HCT116 (cell line): ENCODE measurements around the gene JPT1. TPM values are rescaled to one million over a fixed set of nuclear protein-coding genes. Genes with fewer than 3 reads are reported as not detected.

ENCODE experiments used
- ATAC-seq: fragments of 200-7000 bp; cut with Tn5 transposase; 2 replicates; pipeline ENCODE4 v1.9.1; 2020; ENCODE audit warnings: mild to moderate bottlenecking, moderate library complexity
- BruUV-seq: library from RNA; stranded (reverse); fragments of 400-500 nt; replicated peaks from 2 replicates; lab custom pipeline; 2021; lab: Mats Ljungman, UMichigan
- CTCF ChIA-PET: fragments of 300-600 bp; sonication (Branson Sonifier 250); formaldehyde crosslinking; loops from one replicate; lab custom pipeline; 2021; ENCODE audit warnings: antibody characterized with exemption; lab: Charles Lee
- POLR2A ChIA-PET: fragments of 300-600, 350-600 bp; sonication (Branson Sonifier 250); formaldehyde crosslinking; loops from one replicate; lab custom pipeline; 2021; ENCODE audit warnings: antibody characterized with exemption; lab: Charles Lee
- RAD21 ChIA-PET, 2 experiments: fragments of 300-600 bp; sonication (Branson Sonifier 250); formaldehyde crosslinking; loops; one replicate each; lab custom pipeline; 2023; ENCODE audit warnings: low total read pairs in 2 of 2; ENCODE audit not compliant: uncharacterized antibody in 2 of 2, unreplicated experiment in 2 of 2, low non-redundant PET in 1 of 2; lab: Charles Lee
- DNase-seq: peaks from one replicate; pipeline ENCODE4 v3.0.0-alpha.2; 2010; ENCODE audit warnings: low read depth, low spot score
- H2AFZ ChIP-seq: fragments of 200-600 bp; shearing (Covaris generic), sonication (generic); 2 replicates; pipeline ENCODE4 v1.6.1; 2017; ENCODE audit warnings: low read depth, mixed run types, mixed read lengths, antibody characterized with exemption, low read length; ENCODE audit not compliant: poor library complexity, severe bottlenecking
- H3K27ac ChIP-seq: 2 replicates; pipeline ENCODE4 v1.5.1; 2012; ENCODE audit warnings: low read depth, low read length
- H3K27me3 ChIP-seq: fragments of 200-600 bp; sonication (generic); 2 replicates; pipeline ENCODE4 v1.6.1; 2016; ENCODE audit warnings: mixed run types, low read length, mixed read lengths; ENCODE audit not compliant: insufficient read depth
- H3K36me3 ChIP-seq, 2 experiments: fragments of 200-500 bp in 1 of 2; fragments of 200-600 bp in 1 of 2; sonication (Bioruptor generic) in 1 of 2; sonication (generic) in 1 of 2; 2 replicates each; pipeline versions ENCODE4 v1.5.1 to v1.6.1; 2014 to 2016; ENCODE audit warnings: low read length in 2 of 2, inconsistent platforms in 1 of 2, mixed read lengths in 1 of 2, mixed run types in 1 of 2; ENCODE audit not compliant: insufficient read depth in 2 of 2, control insufficient read depth in 1 of 2
- H3K4me1 ChIP-seq, 2 experiments: fragments of 200-600 bp in 1 of 2; sonication (generic) in 1 of 2; 2 replicates each; pipeline versions ENCODE4 v1.5.1 to v1.6.1; 2012 to 2017; ENCODE audit warnings: low read length in 2 of 2, inconsistent platforms in 1 of 2, mild to moderate bottlenecking in 1 of 2, mixed read lengths in 1 of 2, mixed run types in 1 of 2, moderate library complexity in 1 of 2; ENCODE audit not compliant: insufficient read depth in 2 of 2, control insufficient read depth in 1 of 2
- H3K4me2 ChIP-seq: fragments of 200-600 bp; sonication (generic); 2 replicates; pipeline ENCODE4 v1.6.1; 2017; ENCODE audit warnings: mixed run types, low read length, mixed read lengths
- H3K4me3 ChIP-seq, 2 experiments: fragments of 200-600 bp in 1 of 2; sonication (generic) in 1 of 2; replicated peaks in 1 of 2; 2 replicates each; pipeline ENCODE4 v1.5.1; 2011 to 2016; ENCODE audit warnings: low read length in 2 of 2, control low read depth in 1 of 2, low read depth in 1 of 2, mild to moderate bottlenecking in 1 of 2, mixed read lengths in 1 of 2, mixed run types in 1 of 2
- H3K79me2 ChIP-seq: fragments of 200-600 bp; sonication (generic); 2 replicates; pipeline ENCODE4 v1.6.1; 2017; ENCODE audit warnings: mild to moderate bottlenecking, mixed run types, low read length, moderate library complexity, mixed read lengths; ENCODE audit not compliant: insufficient read depth
- H3K9ac ChIP-seq: fragments of 200-600 bp; sonication (generic); 2 replicates; pipeline ENCODE4 v1.6.1; 2016; ENCODE audit warnings: low read length, mixed read lengths
- H3K9me2 ChIP-seq: fragments of 200-600 bp; sonication (generic), shearing (Covaris generic); 2 replicates; pipeline ENCODE4 v1.6.1; 2017; ENCODE audit warnings: mixed run types, mild to moderate bottlenecking, moderate library complexity; ENCODE audit not compliant: insufficient read depth
- H3K9me3 ChIP-seq, 2 experiments: fragments of 200-500 bp in 1 of 2; fragments of 200-600 bp in 1 of 2; sonication (Bioruptor generic) in 1 of 2; sonication (generic) in 1 of 2; 2 replicates each; pipeline ENCODE4 v1.6.1; 2014 to 2017; ENCODE audit warnings: low read length in 2 of 2, mixed read lengths in 2 of 2, inconsistent platforms in 1 of 2, low read depth in 1 of 2, mild to moderate bottlenecking in 1 of 2, mixed run types in 1 of 2, moderate library complexity in 1 of 2; ENCODE audit not compliant: control insufficient read depth in 1 of 2, insufficient read depth in 1 of 2
- H4K20me1 ChIP-seq: fragments of 200-600 bp; sonication (generic), shearing (Covaris generic); 2 replicates; pipeline ENCODE4 v1.6.1; 2017; ENCODE audit warnings: mixed run types, mild to moderate bottlenecking, moderate library complexity; ENCODE audit not compliant: insufficient read depth
- ATF3 ChIP-seq: IDR thresholded peaks from 2 replicates; pipeline ENCODE4 v1.6.1; 2012
- CBX3 ChIP-seq: IDR thresholded peaks from 2 replicates; pipeline ENCODE4 v1.6.1; 2012; ENCODE audit warnings: low read depth
- EZH2 ChIP-seq: fragments of 200-600 bp; sonication (generic); IDR thresholded peaks from 2 replicates; pipeline ENCODE4 v1.6.1; 2017; ENCODE audit warnings: antibody characterized with exemption, mixed run types
- FOSL1 ChIP-seq: IDR thresholded peaks from 2 replicates; pipeline ENCODE4 v1.6.1; 2012; ENCODE audit warnings: low read depth
- JUND ChIP-seq: IDR thresholded peaks from 2 replicates; pipeline ENCODE4 v1.6.1; 2012
- SP1 ChIP-seq: IDR thresholded peaks from 2 replicates; pipeline ENCODE4 v1.6.1; 2012; ENCODE audit warnings: low read depth
- YY1 ChIP-seq: IDR thresholded peaks from 2 replicates; pipeline ENCODE4 v1.6.1; 2011; ENCODE audit warnings: low read length, low read depth, moderate library complexity, mild to moderate bottlenecking; ENCODE audit not compliant: insufficient replicate concordance; ENCODE audit errors: extremely low read depth
- ZFX ChIP-seq: fragments of 450-650 bp; IDR thresholded peaks from 2 replicates; pipeline ENCODE4 v1.6.1; 2017
- ZNF274 ChIP-seq: fragments of 200-500 bp; sonication (Bioruptor generic); IDR thresholded peaks from 2 replicates; pipeline ENCODE4 v1.6.1; 2014; ENCODE audit warnings: mild to moderate bottlenecking, low read depth, low read length, inconsistent platforms
- intact Hi-C: fragments of 100-400 bp; cut with micrococcal nuclease; formaldehyde crosslinking; loops from 2 replicates; pipeline ENCODE4 v1.10.0; 2022
- total RNA-seq: library from RNA; stranded (reverse); gene quantifications from one replicate; pipeline ENCODE4 v1.2.1, GENCODE V29; 2021; ENCODE audit not compliant: unreplicated experiment
- TF ChIP-seq, protein P1 (sequence below): IDR thresholded peaks from 2 replicates; pipeline ENCODE4 v1.6.1; 2012

Gene JPT1
- total RNA-seq, 1 experiment from 2014 or later = 575 TPM

- Histone ChIP-seq H3K79me2 (peaks cover 3% of the 10 kb centered on the region; the same call in 1 of the 2 replicates), H3K27ac (no peak overlapping the region), H3K4me1 (peaks cover 41 to 50% of the 10 kb centered on the region in 2 experiments), H3K4me2 (no peak overlapping the region), H3K4me3 (no peak overlapping the region), H3K9ac (0 out of 2 replicates have a peak overlapping the region, but pooled peaks have one; percentile 39), H3K9me2 (no peaks in the 10 kb centered on the region), H2AFZ (no peak overlapping the region)
- ChIA-PET RAD21 (no interaction called here), POLR2A (interaction anchor here (1.2 to 1.6 kb wide), 2 partner anchors 11 to 42 kb away, joined by 3 to 6 read pairs; no protein-coding TSS in a partner anchor)
- no peak for ATAC-seq
- BruUV-seq = no TSS peak
- no peak for TF ChIP-seq JUND
- TF ChIP-seq CBX3 = no peak
- TF ChIP-seq ZFX = no peak
- TF ChIP-seq, protein P1, sequence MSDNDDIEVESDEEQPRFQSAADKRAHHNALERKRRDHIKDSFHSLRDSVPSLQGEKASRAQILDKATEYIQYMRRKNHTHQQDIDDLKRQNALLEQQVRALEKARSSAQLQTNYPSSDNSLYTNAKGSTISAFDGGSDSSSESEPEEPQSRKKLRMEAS = no peak
- TF ChIP-seq, all 23 proteins: peak for 0
- no peak for DNase-seq
- CTCF ChIA-PET = interaction anchor here (1.2 to 2.0 kb wide), 3 partner anchors 12 to 100 kb away, joined by 3 to 17 read pairs (median 4); no protein-coding TSS in a partner anchor
- H4K20me1 ChIP-seq = no peaks in the 10 kb centered on the region
- no peaks in the 10 kb centered on the region for H3K27me3 ChIP-seq
- H3K9me3 ChIP-seq = no peaks in the 10 kb centered on the region
- H3K36me3 ChIP-seq = peaks cover 0 to 6% of the 10 kb centered on the region in 2 experiments; a peak in 1 of 4 replicates
- intact Hi-C loops = no loop called here
Measured at GRCh38 chr17:75160211-75160610, 5.9 kb upstream of the JPT1 start.

- ChIA-PET CTCF (interaction anchor here (1.0 to 2.0 kb wide), 3 partner anchors 13 to 45 kb away, joined by 3 to 17 read pairs (median 5); no protein-coding TSS in a partner anchor), POLR2A (interaction anchor here (1.2 to 1.6 kb wide), 3 partner anchors 12 to 42 kb away, joined by 3 to 6 read pairs (median 3); no protein-coding TSS in a partner anchor), RAD21 (no interaction called here)
- Histone ChIP-seq H3K79me2 (no peaks in the 10 kb centered on the region), H3K9me3 (no peaks in the 10 kb centered on the region), H3K4me3 (no peak overlapping the region), H3K4me2 (peak overlapping the region; percentile 60), H4K20me1 (no peaks in the 10 kb centered on the region), H3K9me2 (no peaks in the 10 kb centered on the region), H3K4me1 (peaks cover 46 to 57% of the 10 kb centered on the region in 2 experiments), H2AFZ (no peak overlapping the region), H3K36me3 (no peaks in the 10 kb centered on the region; a peak in 1 of 4 replicates), H3K9ac (peak overlapping the region; percentile 39), H3K27me3 (no peaks in the 10 kb centered on the region), H3K27ac (peak overlapping the region; percentile 56)
- TF ChIP-seq EZH2 = no peak
- TF ChIP-seq FOSL1 = no peak
- peak; percentile 41; the same call in 1 of the 2 replicates for TF ChIP-seq JUND
- no peak for TF ChIP-seq ZNF274
- TF ChIP-seq SP1 = 0 out of 2 replicates have a peak, but pooled peaks have one; percentile 24
- no peak for TF ChIP-seq ATF3
- TF ChIP-seq YY1 = no peak
- TF ChIP-seq, protein P1 = peak; percentile 81
- TF ChIP-seq CBX3 = peak; percentile 48; the same call in 1 of the 2 replicates
- 0 out of 2 replicates have a peak, but pooled peaks have one; percentile 31 for TF ChIP-seq ZFX
- no TSS peak for BruUV-seq
- ATAC-seq (peak; percentile 23), DNase-seq (peak; percentile 59)
- intact Hi-C loops = no loop called here
Measured at GRCh38 chr17:75159196-75160031, 5.1 kb upstream of the JPT1 start.
